Endometrium (tissue), 2 donors: Measurements from ENCODE around the gene PDCD2L.
"Not testable (repeated sequence)": the region's sequence is repeated elsewhere in the genome, so short reads cannot be mapped to it uniquely, and the experiment has no call there.

Experiments used
- FAIRE-seq: peaks from 2 replicates; lab custom pipeline; 2012; peaks lifted over from hg19 to GRCh38; lab: Jason Lieb, UNC
- donor health status: control.
- donor health status: control.

PDCD2L gene

DNA sequence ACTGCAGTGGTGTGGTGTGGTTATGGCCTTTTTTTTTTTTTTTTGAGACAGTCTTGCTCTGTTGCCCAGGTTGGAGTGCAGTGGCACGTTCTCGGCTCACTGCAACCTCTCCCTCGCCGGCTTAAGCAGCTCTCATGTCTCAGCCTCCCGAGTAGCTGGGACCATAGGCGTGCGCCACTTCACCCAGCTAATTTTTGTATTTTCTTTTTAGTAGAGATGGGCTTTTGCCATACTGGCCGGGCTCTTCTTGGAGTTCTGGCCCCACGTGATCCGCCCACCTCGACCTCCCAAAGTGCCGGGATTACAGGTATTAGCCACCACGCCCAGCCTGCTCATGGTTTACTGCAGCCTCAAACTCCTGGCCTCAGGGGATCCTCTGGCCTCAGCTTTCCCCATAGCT, 7.0 kb downstream of the PDCD2L start:
- no peak for FAIRE-seq

DNA sequence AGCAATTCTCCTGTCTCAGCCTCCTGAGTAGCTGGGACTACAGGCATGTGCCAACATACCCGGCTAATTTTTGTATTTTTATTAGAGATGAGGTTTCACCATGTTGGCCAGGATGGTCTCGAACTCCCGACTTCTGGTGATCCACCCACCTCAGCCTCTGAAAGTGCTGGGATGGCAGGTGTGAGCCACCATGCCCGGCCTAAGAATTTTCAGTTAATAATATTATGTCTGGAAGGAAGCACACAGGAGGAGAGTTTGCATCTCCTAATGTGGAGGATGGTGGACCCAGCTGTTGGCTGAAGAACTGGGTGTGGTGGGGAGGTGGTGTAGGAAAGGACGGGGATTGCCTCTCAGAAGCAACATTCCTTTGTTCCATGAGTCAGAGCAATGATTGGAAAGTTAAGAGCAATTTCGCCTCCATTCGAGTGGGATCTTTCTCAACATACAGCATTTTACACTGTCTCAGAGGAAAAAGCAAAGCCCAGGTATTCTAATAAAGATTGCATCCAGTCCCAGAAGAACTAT, 11.9 kb downstream of the PDCD2L start:
- no peak for FAIRE-seq

DNA sequence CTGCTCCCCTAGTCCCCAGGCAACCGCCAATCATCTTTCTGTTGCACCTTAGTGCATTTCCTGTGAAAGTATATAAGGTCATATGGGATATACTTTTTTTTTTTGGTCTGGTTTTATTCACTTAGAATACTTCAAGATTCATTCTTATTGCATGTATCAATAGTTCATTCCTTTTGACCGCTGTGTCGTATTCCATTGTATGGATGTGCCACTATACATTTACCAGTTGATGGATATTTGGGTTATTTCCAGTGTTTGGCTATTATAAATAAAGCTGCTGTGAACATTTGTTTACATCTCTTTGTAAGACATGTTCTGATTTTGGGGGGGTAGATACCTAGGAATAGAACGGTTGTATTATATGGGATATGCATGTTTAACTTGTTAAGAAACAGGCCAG, 14.1 kb downstream of the PDCD2L start:
- FAIRE-seq: no peak

DNA sequence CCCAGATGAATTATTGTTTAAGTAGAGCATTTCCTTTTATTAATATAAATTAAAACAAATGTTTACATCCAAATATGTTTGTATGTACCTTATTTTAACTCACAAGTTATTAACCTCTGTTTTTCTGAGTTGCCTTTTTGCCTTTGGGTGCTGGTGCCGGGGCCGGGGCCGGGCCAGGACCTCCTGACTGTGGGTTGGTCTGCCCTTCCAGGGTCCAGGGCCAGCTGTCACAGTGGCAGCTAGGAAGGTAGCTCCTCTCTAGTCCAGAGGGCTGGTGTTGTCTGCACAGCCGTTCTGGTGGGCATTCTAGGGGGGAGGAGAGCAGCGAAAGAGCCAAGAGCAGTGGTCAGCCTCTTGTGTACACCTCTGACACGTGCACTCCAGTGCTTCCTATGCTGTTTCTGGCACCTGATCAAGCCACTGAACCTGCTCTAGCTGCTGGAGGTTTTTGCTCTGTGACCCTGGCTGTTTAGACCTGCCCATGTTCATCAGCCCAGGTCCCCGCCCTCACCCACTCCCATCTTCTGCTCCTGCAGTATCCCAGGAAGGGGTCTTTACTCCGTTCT, 22.0 kb downstream of the PDCD2L start:
- no peak for FAIRE-seq

DNA sequence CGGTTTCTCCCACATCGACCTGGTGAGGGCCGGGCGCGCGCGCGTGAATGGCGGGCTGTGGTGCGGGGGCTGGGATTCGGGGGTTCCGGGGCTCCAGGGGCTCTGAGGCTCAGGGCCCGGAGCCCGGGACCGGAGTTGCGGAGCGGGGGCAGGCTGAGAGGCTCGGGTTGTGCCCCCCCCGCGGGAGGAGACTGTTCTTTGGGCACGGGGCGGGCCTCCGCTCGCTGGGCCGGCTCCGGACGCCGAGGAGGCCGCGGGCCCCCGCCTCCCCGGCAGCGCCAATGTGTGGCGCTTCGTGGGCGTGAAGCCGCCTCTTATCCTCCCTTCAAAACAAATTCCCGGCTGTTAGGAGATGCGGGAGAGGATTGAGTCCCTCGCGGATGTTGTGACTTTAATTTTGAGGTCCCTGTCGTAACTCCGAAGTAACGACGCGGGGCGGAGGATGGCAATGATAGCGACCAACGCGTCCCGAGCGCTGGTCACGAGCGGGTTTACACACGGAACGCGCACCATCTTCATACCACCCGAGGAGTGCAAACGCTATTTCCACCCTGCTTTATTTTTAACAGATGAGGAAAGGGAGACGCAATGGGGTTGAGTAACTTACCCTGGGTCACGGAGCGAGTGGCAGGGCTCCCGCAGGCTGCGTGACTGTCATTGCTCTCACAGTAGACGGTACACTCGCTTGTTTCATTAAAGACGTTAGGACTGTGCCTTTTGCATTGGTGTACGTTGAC, 24.5 kb downstream of the PDCD2L start:
- FAIRE-seq: no peak

DNA sequence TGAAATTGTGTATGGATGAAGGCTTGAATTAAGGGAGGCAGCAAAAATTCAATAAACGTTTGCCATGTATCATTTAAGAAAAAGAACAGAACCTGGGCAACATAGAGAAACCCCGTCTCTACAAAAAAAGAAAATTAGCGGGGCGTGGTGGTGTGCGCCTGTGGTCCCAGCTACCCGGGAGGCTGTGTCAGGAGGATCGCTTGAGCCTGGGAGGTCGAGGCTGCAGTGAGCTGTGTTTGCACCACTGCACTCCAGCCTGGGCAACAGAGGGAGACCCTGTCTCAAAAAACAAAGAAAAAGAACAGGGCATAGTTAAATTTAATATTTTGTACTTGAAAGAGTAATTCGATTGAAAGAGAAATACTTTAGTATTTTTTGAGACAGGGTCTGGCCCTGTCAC, 25.4 kb downstream of the PDCD2L start:
- no peak for FAIRE-seq

DNA sequence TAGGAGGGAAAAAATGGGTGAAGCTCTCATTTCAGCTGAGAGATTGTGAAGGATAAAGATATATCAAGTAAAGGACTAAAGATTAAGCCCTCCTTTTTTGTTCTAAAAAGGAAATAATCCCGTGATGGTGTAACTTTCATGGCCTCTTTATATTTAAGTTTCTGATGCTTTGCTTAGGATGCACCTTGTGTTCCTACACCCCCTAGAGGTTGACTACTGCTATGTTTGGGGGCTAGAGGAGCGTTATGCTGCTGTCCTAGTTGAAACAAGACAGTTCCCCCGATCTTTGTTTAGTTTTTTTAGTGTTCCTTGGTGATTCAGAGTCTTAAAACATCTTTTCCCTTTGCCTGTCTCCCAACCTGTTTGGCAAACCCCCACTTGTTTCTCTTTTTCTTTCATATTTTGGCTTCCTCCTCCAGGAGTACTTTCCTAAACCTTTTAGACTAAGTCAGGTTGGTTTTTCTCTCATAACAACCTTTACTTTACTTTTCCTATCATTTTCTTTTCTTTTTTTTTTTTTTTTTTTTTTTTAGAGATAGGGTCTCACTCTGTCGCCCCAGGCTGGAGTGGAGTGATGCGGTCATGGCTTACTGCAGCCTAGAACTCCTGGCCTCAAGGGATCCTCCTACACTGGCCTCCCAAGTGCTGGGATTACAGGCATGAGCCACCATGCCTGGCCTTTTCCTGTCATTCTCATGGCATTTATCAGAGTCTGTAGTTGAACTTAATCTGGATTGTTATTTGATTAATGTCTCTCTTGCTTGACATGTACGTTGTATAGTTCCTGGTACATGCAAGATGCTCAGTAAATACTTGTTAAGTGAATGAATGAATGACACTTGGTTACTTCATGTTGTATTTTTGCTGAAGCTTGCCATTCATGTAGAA, 26.8 kb downstream of the PDCD2L start:
- FAIRE-seq: no peak

DNA sequence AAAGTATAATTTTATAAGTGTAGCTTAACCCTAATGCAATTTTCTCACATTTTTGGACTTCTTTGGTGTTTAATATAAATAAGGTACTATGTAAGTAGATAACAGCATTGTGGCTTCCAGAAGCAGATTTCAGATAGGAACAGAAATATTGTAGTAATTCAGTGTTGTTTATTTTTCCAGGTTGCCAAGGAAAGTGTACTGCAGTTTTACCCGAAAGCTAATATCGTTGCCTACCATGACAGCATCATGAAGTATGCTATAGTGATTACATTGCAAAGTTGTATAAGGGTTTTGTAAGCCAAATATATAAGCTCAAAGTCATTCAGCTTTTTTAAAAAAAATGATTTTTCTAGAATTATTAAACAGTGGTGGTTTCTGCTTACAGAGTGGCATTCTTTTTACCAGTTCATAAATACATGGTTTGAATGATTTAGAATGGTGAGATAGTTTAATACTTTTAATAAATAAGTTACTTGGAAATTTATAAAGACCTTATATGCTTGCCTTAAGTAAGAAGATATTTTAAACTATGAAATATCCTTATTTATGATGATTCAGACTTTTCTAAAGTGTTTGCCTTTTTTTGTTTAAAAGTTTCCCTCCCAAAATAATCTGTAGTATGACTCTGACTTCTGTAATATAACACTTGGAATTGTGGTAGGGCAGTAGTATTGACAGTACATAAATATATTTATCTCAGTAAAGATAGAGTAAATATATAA, 27.6 kb downstream of the PDCD2L start:
- FAIRE-seq: no peak

DNA sequence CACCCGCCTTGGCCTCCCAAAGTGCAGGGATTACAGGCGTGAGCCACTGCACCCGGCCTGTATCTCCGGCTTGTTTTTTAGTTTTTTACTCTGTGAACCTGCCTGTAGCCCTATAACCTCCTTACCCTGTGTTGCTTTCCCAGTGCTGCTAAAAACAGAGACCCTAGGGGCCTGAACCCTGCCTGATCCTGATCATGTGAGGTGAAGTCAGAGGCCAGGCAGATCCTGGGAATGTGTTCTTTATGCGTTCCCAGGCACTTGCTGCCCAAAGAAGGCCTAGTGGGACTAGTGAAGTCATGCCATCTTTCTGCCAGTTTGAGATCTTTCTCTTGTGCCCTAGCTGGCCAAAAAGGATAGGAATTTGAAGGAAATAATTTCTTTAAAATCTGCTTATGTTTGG, 28.6 kb downstream of the PDCD2L start:
- no peak for FAIRE-seq

DNA sequence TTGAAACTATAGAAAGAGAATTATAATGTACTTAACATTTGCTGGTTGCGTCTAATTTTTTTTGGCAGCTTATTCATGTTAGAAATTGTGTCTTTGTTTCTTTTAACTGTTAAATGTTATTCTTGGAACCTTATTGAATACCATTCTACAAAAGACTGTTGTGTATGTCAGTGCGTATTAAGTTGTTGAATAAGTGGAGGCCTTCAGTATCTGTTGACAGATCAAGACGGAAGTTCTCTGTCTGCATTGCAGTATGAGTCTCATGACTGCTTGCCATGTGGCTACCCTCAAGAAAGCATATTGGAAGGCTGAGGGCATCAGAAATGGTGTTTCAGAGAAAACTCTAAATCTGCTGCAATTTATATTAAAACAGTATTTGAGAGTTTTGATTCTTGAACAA, 32.5 kb downstream of the PDCD2L start:
- FAIRE-seq: no peak

DNA sequence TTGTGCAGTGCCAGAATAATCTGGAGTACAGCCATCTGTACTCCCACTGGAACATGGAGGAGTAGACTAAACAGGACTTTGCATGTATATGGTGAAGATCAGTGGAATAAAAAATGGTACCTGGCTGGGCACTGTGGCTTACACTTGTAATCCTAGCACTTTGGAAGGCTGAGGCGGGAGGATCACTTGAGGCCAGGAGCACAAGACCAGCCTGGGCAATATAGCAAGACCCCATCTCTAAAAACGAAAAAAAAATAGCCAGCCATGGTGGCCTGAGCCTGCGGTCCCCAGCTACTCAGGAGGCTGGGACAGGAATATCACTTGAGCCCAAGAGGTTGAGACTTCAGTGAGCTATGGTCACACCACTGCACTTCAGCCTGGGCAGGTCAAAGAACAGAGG, 44.0 kb downstream of the PDCD2L start:
- FAIRE-seq: no peak

DNA sequence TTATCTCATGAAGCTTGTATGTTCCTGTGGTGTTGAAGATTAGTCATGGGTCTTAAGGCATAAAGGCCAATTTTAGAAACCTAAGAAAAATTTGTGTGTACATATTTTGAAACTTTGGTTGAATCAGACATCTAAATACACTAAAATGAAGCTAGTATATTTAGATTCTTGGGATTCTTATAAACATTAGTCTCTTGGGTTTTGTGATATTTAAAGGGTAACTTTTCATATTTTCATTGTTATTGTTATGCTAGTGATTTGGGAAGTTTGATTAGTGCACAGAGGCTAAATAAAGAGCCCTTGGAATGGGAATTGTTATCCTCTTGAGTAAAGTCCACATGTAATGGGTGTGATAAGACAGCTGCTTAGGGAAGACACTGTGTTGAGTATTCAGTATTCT, 48.5 kb downstream of the PDCD2L start:
- no peak for FAIRE-seq

DNA sequence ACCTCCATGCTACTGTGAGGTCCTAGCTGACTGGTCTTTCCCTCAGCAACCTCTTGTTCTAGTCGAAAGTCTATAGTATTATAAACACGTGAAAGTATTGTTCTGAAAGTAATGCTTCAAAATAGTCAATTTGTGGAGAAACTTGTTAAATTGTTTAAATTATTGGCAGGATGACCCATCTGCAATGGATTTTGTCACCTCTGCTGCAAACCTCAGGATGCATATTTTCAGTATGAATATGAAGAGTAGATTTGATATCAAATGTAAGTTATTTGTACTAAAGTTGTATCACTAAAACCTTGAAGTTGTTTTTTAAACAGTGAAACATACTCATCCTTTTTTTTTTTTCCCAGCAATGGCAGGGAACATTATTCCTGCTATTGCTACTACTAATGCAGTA, 49.9 kb downstream of the PDCD2L start:
- no peak for FAIRE-seq

DNA sequence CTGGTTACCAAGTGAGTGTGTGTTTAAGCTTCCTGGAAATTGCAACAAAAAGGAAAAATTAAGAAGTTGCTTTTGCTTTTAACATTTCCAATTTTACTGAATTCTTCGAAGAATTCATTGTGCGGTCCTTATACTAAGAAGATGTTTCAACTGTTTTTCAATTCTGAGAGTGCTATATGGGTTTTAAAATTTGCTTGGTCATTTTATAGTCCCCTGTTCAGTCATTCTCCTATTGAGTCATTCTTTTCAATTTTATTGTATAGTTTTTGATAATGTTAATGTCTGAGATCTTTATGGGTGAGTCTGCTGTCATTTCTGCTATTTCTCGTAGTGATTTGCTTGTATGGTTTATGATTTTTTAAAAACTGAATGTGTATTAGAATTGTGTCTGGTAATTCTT, 50.5 kb downstream of the PDCD2L start:
- FAIRE-seq: no peak

DNA sequence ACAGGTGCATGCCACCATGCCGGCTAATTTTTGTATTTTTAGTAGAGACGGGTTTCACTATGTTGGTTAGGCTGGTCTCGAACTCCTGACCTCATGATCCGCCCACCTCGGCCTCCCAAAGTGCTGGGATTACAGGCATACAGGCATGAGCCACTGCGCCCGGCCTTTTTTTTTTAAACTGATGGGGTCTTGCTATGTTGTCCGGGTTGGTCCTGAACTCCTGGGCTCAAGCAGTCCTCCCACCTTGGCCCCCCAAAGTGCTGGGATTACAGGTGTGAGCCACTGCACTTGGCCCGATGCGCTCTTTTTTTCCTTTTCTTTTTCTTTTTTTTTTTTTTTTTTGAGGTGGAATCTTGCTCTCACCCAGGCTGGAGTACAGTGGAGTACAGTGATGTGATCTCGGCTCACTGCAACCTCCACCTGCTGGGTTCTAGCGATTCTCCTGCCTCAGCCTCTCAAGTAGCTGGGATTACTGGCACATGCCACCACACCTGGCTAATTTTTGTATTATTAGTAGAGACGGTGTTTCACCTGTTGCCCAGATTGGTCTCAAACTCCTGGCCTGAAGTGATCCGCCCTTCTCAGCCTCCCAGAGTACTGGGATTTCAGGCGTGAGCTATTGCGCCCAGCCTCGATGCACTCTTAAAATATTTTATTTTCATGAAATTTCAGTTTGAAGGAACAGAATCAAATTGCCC, 51.7 kb downstream of the PDCD2L start:
- FAIRE-seq: not testable (repeated sequence)

DNA sequence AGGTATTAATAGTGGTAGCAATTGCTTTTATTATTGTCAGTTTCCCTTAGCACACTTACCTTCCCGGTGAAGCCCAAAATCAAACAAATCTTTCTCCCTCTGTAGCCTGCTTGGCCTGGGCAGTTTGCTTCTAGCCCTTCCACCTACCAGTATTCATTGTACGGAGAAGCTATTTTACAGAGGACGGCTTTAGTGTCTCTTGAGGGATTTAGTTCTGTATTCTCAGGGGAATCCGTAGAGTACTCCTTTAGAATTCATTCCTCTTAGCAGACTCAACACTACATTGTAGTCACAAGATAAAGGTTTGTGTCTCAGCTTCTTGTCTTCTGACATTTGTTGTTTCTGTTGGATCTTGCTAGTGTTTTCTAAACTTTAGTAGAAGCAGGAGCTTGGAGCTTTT, 53.2 kb downstream of the PDCD2L start:
- no peak for FAIRE-seq

DNA sequence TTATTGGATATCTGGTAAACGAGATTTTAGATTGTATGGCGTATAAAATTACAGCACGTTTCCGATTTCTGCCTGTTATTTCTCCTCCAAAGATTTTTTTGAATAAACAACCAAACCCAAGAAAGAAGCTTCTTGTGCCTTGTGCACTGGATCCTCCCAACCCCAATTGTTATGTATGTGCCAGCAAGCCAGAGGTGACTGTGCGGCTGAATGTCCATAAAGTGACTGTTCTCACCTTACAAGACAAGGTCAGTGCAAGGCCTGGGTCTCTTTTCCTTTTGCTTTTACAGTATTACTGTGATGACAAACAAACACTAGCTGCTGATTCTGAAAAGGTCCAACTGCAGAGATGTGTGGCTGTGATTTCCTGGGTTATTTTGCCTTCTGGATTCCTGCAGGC, 54.5 kb downstream of the PDCD2L start:
- FAIRE-seq: no peak

DNA sequence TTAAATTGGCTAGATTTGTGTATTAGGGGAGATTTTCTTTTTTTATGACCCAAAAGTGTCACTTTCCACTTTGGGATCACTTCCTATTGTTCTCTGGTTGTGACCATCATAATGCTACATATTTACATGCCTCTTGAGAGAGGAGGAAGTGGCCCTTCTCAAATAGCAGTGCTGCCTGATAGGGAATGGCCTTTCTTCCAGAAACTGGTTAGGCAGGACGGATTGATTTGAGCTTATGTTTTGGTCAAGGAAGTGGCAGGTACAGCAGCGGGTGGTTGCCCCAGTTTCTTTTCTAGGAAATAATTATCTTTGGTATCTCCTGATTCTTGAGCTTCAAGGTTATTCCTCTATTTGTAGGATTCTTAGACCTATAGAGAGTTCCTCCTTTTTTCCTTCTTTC, 55.4 kb downstream of the PDCD2L start:
- FAIRE-seq: no peak

DNA sequence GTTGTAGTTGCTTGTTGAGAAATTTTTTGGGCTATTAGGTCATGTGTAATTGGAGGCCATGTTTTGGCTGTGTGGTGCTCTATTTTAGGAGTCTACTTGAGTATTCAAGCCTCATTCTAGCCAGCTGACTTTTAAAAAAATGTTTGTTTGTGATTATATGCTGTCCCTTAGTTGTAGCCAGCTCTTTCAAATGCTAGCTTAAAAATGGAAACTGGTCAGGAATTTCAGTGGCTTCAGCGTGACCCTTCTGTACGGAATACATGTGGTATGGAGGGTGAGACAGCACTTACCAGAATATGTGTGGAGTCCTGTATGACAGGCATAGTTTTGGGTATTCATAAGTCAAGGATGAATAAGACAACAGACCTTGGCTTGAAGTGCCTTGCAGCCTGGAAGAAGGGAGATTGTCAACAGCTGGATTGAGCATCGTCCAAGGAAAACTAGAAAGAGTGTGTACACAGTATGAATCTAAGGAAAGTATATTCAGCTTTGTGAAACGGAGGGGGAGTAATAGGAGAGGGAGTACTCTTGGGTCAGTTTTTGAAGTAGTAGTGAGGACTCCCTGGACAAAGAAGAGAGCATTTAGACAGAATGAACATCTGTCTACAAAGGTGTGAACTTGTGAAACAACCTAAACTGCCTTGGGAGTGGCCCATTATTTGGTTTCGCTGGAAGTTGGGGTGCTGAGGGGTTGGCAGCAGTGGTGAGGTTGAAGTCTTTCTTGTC, 57.3 kb downstream of the PDCD2L start:
- FAIRE-seq: no peak

DNA sequence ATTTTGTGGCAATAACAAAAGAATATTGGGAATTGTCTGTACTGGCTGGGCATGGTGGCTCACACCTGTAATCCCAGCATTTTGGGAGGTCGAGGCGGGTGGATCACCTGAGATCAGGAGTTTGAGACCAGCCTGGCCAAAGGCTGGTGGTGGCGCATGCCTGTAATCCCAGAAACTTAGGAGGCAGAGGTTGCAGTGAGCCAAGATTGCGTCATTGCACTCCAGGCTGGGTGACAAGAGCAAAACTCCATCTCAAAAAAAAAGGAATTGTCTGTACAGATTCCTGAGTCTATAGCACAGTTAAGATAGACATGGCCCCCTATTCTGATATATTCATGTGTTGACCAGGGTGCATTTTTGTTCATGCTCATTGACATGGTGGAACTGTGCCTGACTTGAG, 60.6 kb downstream of the PDCD2L start:
- not testable (repeated sequence) for FAIRE-seq

DNA sequence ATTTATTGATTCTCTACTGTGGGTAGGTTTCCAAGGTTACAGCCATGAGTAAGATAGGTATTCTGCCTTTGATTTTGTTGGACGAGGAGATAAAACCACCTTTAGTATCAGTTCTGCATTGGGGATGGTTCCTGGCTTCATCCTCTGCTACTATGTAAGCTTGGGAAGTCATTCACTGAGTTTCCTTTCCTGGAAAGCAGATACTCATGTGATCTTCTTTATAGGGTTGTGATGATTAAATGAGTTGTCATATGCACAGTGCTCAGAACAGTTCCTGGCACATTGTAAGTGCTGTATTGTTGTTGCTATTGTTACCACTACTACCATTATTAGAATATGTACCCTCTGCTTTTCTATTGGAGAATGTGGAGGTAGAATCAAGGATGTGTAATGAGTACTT, 64.2 kb downstream of the PDCD2L start:
- FAIRE-seq: no peak
